Neural progenitor cell (in vitro differentiated cells): Measurements from ENCODE around the gene SLC44A5. TPM values are rescaled to one million over a fixed set of nuclear protein-coding genes. Genes with fewer than 3 reads are reported as not detected.

Experiments
- DNase-seq: peaks from one replicate; pipeline ENCODE4 v3.0.0-alpha.2; 2016; ENCODE audit warnings: low spot score
- H2AFZ ChIP-seq: fragments of 200-600 bp; sonication (generic); replicated peaks from 2 replicates; pipeline ENCODE4 v1.6.1; 2016; ENCODE audit warnings: antibody characterized with exemption
- H3F3A ChIP-seq: fragments of 200-600 bp; sonication (generic); 2 replicates; pipeline ENCODE4 v1.6.1; 2016; ENCODE audit warnings: antibody characterized with exemption, low read depth
- H3K27ac ChIP-seq: fragments of 200-600 bp; sonication (generic); 2 replicates; pipeline ENCODE4 v1.5.1; 2016; ENCODE audit warnings: mild to moderate bottlenecking
- H3K27me3 ChIP-seq: fragments of 200-600 bp; sonication (generic); 2 replicates; pipeline ENCODE4 v1.6.1; 2016; ENCODE audit warnings: mild to moderate bottlenecking, moderate library complexity
- H3K36me3 ChIP-seq: fragments of 200-600 bp; sonication (generic); 2 replicates; pipeline ENCODE4 v1.5.1; 2016
- H3K4me1 ChIP-seq: fragments of 200-600 bp; sonication (generic); 2 replicates; pipeline ENCODE4 v1.6.1; 2016; ENCODE audit warnings: mixed run types
- H3K4me2 ChIP-seq: fragments of 200-600 bp; sonication (generic); 2 replicates; pipeline ENCODE4 v1.6.1; 2016
- H3K4me3 ChIP-seq: fragments of 200-600 bp; sonication (generic); 2 replicates; pipeline ENCODE4 v1.5.1; 2016
- H3K79me2 ChIP-seq: fragments of 200-600 bp; sonication (generic); 2 replicates; pipeline ENCODE4 v1.6.1; 2016; ENCODE audit warnings: low read depth
- H3K9ac ChIP-seq: fragments of 200-600 bp; sonication (generic); 2 replicates; pipeline ENCODE4 v1.6.1; 2016
- H3K9me3 ChIP-seq: fragments of 200-600 bp; sonication (generic); 2 replicates; pipeline ENCODE4 v1.5.1; 2016; ENCODE audit warnings: low read depth
- H4K20me1 ChIP-seq: fragments of 200-600 bp; sonication (generic); 2 replicates; pipeline ENCODE4 v1.6.1; 2016; ENCODE audit warnings: low read depth
- H3K27ac Mint-ChIP-seq: 3 replicates; pipeline ENCODE4 v1.8.0; 2021; ENCODE audit warnings: mixed read lengths
- H3K27me3 Mint-ChIP-seq: 2 replicates; pipeline ENCODE4 v1.8.0; 2022; ENCODE audit warnings: low read depth, mild to moderate bottlenecking, inconsistent platforms, moderate library complexity, mixed read lengths; ENCODE audit not compliant: insufficient read depth
- H3K36me3 Mint-ChIP-seq: 3 replicates; pipeline ENCODE4 v1.8.0; 2021; ENCODE audit warnings: mixed read lengths
- H3K4me1 Mint-ChIP-seq: 3 replicates; pipeline ENCODE4 v1.8.0; 2021; ENCODE audit warnings: mixed read lengths
- H3K4me3 Mint-ChIP-seq: 3 replicates; pipeline ENCODE4 v1.8.0; 2021; ENCODE audit warnings: mild to moderate bottlenecking, moderate library complexity, mixed read lengths
- H3K9me3 Mint-ChIP-seq: 3 replicates; pipeline ENCODE4 v1.8.0; 2020; ENCODE audit warnings: mixed read lengths
- EZH2 ChIP-seq: fragments of 200-600 bp; sonication (generic); IDR thresholded peaks from 2 replicates; pipeline ENCODE4 v1.6.1; 2017; ENCODE audit warnings: antibody characterized with exemption, mild to moderate bottlenecking, moderate library complexity
- EZH2phosphoT487 ChIP-seq: fragments of 200-600 bp; sonication (generic); IDR thresholded peaks from 2 replicates; pipeline ENCODE4 v1.6.1; 2017; ENCODE audit warnings: antibody characterized with exemption
- total RNA-seq: library from RNA; depleted of rRNA; stranded (reverse); fragments of >200 nt; gene quantifications from 2 replicates; pipeline ENCODE4 v1.2.3, GENCODE V29; 2015; ENCODE audit warnings: low replicate concordance
- TF ChIP-seq, protein P1 (sequence below): fragments of 200-600 bp; sonication (generic); IDR thresholded peaks from 2 replicates; pipeline ENCODE4 v1.5.1; 2017; ENCODE audit warnings: antibody characterized with exemption, mild to moderate bottlenecking

SLC44A5 gene
- total RNA-seq, 1 donor from 2014 or later: 25.3 TPM

DNA sequence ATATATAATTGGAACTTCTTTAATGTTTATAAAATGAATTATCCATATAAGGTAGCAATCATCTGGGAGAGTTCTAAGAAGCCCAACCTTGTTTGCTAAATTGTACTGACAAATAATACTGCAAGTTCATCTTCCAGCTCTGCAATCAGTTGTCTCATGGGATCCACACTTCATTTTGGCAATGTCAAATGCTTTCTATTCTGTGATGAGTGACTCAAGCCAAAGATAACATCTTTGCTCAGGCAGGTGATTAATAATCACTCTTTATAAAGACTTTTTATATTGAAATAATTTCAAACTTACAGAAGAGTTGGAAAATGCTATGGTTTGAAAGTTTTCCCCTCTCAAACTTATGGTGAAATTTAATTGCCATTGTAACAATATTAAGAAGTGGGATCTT lies 67.2 kb downstream of the SLC44A5 start:
- Histone ChIP-seq H3K4me1 (no peaks in the 10 kb centered on the region), H3F3A (no peaks in the 10 kb centered on the region), H3K79me2 (no peaks in the 10 kb centered on the region), H3K27me3 (no peaks in the 10 kb centered on the region), H4K20me1 (no peaks in the 10 kb centered on the region), H2AFZ (no peak overlapping the region), H3K9me3 (no peaks in the 10 kb centered on the region), H3K27ac (no peak overlapping the region), H3K4me2 (no peak overlapping the region), H3K9ac (no peak overlapping the region), H3K4me3 (no peak overlapping the region), H3K36me3 (no peaks in the 10 kb centered on the region)
- no peak for DNase-seq
- Mint-ChIP-seq H3K36me3 (no peaks in the 10 kb centered on the region), H3K27me3 (no peaks in the 10 kb centered on the region), H3K27ac (no peak overlapping the region), H3K4me3 (no peak overlapping the region), H3K9me3 (no peaks in the 10 kb centered on the region), H3K4me1 (peaks cover 4% of the 10 kb centered on the region)
- TF ChIP-seq EZH2phosphoT487 (no peak), EZH2 (no peak)
- TF ChIP-seq, protein P1, sequence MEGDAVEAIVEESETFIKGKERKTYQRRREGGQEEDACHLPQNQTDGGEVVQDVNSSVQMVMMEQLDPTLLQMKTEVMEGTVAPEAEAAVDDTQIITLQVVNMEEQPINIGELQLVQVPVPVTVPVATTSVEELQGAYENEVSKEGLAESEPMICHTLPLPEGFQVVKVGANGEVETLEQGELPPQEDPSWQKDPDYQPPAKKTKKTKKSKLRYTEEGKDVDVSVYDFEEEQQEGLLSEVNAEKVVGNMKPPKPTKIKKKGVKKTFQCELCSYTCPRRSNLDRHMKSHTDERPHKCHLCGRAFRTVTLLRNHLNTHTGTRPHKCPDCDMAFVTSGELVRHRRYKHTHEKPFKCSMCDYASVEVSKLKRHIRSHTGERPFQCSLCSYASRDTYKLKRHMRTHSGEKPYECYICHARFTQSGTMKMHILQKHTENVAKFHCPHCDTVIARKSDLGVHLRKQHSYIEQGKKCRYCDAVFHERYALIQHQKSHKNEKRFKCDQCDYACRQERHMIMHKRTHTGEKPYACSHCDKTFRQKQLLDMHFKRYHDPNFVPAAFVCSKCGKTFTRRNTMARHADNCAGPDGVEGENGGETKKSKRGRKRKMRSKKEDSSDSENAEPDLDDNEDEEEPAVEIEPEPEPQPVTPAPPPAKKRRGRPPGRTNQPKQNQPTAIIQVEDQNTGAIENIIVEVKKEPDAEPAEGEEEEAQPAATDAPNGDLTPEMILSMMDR: no peak

DNA sequence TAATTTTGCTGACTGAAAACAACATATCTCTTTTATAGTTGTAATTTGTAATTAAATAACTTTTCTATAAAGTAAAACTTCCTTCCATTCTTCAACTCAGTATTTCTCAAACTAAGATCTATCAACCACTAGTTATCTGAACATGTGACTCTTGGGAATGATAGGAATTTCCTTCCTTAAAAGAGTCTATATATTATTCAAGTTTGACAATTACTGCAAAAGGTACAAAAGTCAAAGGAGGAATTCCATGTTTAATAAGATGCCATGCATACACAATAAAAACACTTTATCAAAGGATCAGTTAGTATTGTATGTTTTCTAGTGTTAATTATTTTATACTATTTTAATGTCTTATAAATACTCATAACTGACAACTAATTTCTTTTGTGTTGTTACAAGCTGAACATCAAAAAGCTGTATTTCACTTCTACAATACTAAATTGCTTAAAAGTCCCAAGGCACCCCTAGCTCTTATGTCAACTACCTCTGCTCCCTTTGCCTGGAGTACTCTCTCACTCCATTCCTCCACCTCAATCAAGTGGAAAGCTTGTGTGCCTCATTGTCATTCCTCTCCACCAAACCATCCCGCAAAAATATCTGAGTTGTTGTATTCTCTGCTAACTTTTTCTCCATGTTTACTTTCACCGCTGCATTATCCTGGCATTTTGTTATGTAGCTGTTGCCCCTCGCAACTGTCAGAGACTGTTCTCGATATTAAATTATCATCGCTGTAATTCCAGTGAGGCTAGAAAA lies 67.9 kb downstream of the SLC44A5 start:
- Histone ChIP-seq H3K27ac (no peak overlapping the region), H4K20me1 (no peaks in the 10 kb centered on the region), H3F3A (no peaks in the 10 kb centered on the region), H3K27me3 (no peaks in the 10 kb centered on the region), H3K36me3 (no peaks in the 10 kb centered on the region), H3K4me3 (no peak overlapping the region), H3K4me2 (no peak overlapping the region), H2AFZ (no peak overlapping the region), H3K79me2 (no peaks in the 10 kb centered on the region), H3K9me3 (no peaks in the 10 kb centered on the region), H3K4me1 (no peaks in the 10 kb centered on the region), H3K9ac (no peak overlapping the region)
- Mint-ChIP-seq H3K4me1 (peaks cover 4% of the 10 kb centered on the region), H3K9me3 (no peaks in the 10 kb centered on the region), H3K36me3 (no peaks in the 10 kb centered on the region), H3K27me3 (no peaks in the 10 kb centered on the region), H3K27ac (no peak overlapping the region), H3K4me3 (no peak overlapping the region)
- DNase-seq: peak; percentile 36
- TF ChIP-seq, protein P1: no peak
- TF ChIP-seq EZH2phosphoT487: no peak
- TF ChIP-seq EZH2: no peak

DNA sequence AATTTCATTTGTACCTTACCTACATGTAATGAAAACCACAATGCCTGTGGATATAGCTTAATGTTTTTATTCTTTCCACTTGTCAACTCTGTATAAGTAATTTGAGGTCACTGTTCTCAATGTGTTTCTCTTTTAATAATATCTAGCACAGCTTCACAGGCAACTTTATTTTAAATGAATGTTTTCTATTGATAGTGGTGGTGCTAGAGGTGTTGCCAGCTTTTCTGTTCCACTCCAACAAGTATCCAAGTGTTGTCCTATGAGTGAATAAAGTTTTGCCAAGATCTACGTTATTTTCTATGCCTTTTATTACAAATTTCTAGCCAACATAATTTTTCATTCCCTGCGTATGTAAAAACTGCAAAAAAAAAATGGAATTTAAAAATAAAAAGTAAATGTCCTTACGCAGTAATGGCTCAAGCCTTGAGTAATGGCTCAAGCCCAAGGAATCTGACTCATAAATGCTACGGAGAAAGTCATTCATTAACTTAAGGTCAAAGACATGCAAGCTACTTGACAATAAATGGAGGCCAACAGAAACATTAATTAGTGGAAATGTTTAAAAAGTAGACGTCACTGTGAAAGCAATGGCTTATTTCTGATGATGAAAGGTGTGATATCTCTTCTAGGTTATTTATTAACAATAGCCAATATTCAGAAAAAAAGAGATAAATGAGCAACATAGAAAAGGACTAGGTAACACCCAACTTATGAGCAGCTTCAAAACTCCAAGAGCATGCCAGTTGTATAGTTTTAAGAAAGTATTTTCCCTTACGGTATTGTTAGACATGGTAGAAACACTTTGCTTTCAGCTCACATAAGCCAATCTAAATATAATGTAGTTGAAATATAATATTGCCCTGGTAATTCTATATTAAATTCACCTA lies 71.4 kb downstream of the SLC44A5 start:
- Mint-ChIP-seq H3K4me1 (peaks cover 4% of the 10 kb centered on the region), H3K9me3 (no peaks in the 10 kb centered on the region), H3K27me3 (no peaks in the 10 kb centered on the region), H3K36me3 (no peaks in the 10 kb centered on the region), H3K4me3 (no peak overlapping the region), H3K27ac (no peak overlapping the region)
- Histone ChIP-seq H3K79me2 (no peaks in the 10 kb centered on the region), H3K36me3 (no peaks in the 10 kb centered on the region), H3F3A (no peaks in the 10 kb centered on the region), H4K20me1 (no peaks in the 10 kb centered on the region), H3K9ac (no peak overlapping the region), H3K27ac (no peak overlapping the region), H3K9me3 (no peaks in the 10 kb centered on the region), H3K4me2 (no peak overlapping the region), H3K27me3 (no peaks in the 10 kb centered on the region), H3K4me1 (no peaks in the 10 kb centered on the region), H3K4me3 (no peak overlapping the region), H2AFZ (no peak overlapping the region)
- TF ChIP-seq EZH2 (no peak), EZH2phosphoT487 (no peak)
- TF ChIP-seq, protein P1: no peak
- no peak for DNase-seq
